ENCODE results near the gene MICALL2. TPM values are rescaled to one million over a fixed set of nuclear protein-coding genes. Genes with fewer than 3 reads are reported as not detected.

MICALL2 gene
- total and polyA plus RNA-seq, 2 donors from 2014 or later: 16.6 to 53.4 TPM

DNA sequence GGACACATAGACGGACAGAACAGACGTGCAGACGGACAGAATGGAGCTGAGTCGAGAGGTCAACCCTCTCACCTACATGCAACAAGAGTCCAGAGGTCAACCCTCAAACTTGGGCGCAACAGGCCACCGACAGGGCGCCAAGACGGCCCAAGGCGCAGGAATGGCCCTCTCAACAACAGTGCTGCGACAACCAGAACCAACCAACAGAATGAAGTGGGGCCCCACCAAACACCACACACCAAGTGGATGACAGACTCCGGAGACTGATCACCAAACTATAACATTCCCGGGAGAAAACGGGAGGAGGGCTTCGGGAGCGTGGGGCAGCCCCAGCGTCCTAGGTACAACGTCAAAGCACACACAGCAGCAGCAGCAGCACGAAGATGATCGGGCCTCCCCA lies 31.6 kb upstream of the MICALL2 start:
- DNase-seq (no peak), FAIRE-seq (no peak)
- Histone ChIP-seq H3K9ac (ENCODE audit: low read length in 3 of 3) (no peak overlapping the region), H3K4me1 (ENCODE audit: control insufficient read depth in 2 of 3, insufficient read depth in 2 of 3, low read depth in 1 of 3, low read length in 3 of 3) (no peaks in the 10 kb centered on the region), H3K4me3 (ENCODE audit: low read length in 3 of 3) (no peak overlapping the region), H3K27me3 (ENCODE audit: control insufficient read depth, insufficient read depth, low read length) (no peaks in the 10 kb centered on the region), H3K36me3 (ENCODE audit: control insufficient read depth in 2 of 3, insufficient read depth in 3 of 3, low read length in 3 of 3) (peaks cover 0 to 16% (median 12%) of the 10 kb centered on the region in 3 donors), H3K9me3 (ENCODE audit: control insufficient read depth in 2 of 3, insufficient read depth in 1 of 3, low read length in 3 of 3) (no peaks in the 10 kb centered on the region), H3K27ac (ENCODE audit: low read depth in 2 of 2, low read length in 2 of 2) (no peak overlapping the region)
- TF ChIP-seq, protein P1, sequence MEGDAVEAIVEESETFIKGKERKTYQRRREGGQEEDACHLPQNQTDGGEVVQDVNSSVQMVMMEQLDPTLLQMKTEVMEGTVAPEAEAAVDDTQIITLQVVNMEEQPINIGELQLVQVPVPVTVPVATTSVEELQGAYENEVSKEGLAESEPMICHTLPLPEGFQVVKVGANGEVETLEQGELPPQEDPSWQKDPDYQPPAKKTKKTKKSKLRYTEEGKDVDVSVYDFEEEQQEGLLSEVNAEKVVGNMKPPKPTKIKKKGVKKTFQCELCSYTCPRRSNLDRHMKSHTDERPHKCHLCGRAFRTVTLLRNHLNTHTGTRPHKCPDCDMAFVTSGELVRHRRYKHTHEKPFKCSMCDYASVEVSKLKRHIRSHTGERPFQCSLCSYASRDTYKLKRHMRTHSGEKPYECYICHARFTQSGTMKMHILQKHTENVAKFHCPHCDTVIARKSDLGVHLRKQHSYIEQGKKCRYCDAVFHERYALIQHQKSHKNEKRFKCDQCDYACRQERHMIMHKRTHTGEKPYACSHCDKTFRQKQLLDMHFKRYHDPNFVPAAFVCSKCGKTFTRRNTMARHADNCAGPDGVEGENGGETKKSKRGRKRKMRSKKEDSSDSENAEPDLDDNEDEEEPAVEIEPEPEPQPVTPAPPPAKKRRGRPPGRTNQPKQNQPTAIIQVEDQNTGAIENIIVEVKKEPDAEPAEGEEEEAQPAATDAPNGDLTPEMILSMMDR (IDR thresholded peaks at IDR 0.05; ENCODE audit: borderline replicate concordance, extremely low read depth, insufficient read depth): no peak
- intact Hi-C loops (cut with DNase I): no loop called here

DNA sequence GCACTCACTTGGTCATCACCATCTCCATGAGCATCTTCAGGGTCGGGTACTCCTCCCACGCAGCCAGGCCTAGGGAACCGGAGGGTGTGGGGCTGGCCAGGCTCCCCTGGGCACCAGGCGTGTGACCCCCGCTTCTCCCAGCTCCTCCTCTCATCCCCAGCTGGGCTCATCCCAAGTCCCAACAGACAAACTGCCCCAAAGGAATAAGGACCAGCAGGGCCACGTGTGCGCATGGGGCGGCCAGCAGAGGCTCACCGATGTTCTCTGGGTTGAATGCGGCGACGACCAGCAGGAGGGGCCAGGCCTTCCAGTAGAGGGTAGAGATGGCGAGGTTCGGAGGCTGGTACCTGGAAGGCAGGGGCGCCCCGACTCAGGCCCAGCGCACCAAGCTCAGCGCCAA lies 30.1 kb upstream of the MICALL2 start:
- H3K4me1 ChIP-seq (ENCODE audit: control insufficient read depth in 2 of 3, insufficient read depth in 2 of 3, low read depth in 1 of 3, low read length in 3 of 3): no peaks in the 10 kb centered on the region
- FAIRE-seq: no peak
- intact Hi-C loops (cut with DNase I): no loop called here
- H3K4me3 ChIP-seq (ENCODE audit: low read length in 3 of 3): no peak overlapping the region
- no peak overlapping the region for H3K9ac ChIP-seq (ENCODE audit: low read length in 3 of 3)
- H3K27me3 ChIP-seq (ENCODE audit: control insufficient read depth, insufficient read depth, low read length): no peaks in the 10 kb centered on the region
- no peak overlapping the region for H3K27ac ChIP-seq (ENCODE audit: low read depth in 2 of 2, low read length in 2 of 2)
- H3K36me3 ChIP-seq (ENCODE audit: control insufficient read depth in 2 of 3, insufficient read depth in 3 of 3, low read length in 3 of 3): peaks cover 0 to 24% (median 12%) of the 10 kb centered on the region in 3 donors
- no peaks in the 10 kb centered on the region for H3K9me3 ChIP-seq (ENCODE audit: control insufficient read depth in 2 of 3, insufficient read depth in 1 of 3, low read length in 3 of 3)
- no peak for DNase-seq
- TF ChIP-seq, protein P1 (IDR thresholded peaks at IDR 0.05; ENCODE audit: borderline replicate concordance, extremely low read depth, insufficient read depth): no peak

DNA sequence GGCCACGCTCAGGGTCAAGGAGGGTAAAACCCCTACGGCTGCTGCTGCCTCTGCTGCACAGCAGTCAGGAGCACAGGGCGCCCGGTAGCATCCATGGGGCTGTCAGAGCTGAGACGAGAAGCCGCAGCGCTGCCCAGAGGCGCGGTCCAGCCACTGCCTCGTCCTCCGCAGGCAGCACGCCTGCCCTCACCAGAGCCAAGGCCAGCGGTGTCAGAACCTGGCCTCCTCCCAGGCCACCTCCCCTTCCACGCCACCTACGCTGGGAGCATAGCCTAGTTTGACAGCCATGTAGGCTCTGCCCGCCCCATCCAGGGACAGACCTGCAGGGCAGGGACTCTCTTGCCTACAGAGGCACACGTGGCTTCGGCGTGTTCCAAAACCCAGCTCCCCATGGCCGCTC lies 28.7 kb upstream of the MICALL2 start:
- intact Hi-C loops (cut with DNase I): no loop called here
- Histone ChIP-seq H3K4me3 (ENCODE audit: low read length in 3 of 3) (no peak overlapping the region), H3K27ac (ENCODE audit: low read depth in 2 of 2, low read length in 2 of 2) (no peak overlapping the region), H3K27me3 (ENCODE audit: control insufficient read depth, insufficient read depth, low read length) (no peaks in the 10 kb centered on the region), H3K36me3 (ENCODE audit: control insufficient read depth in 2 of 3, insufficient read depth in 3 of 3, low read length in 3 of 3) (peaks cover 0 to 32% (median 12%) of the 10 kb centered on the region in 3 donors), H3K9me3 (ENCODE audit: control insufficient read depth in 2 of 3, insufficient read depth in 1 of 3, low read length in 3 of 3) (no peaks in the 10 kb centered on the region), H3K4me1 (ENCODE audit: control insufficient read depth in 2 of 3, insufficient read depth in 2 of 3, low read depth in 1 of 3, low read length in 3 of 3) (no peaks in the 10 kb centered on the region), H3K9ac (ENCODE audit: low read length in 3 of 3) (no peak overlapping the region)
- TF ChIP-seq, protein P1 (IDR thresholded peaks at IDR 0.05; ENCODE audit: borderline replicate concordance, extremely low read depth, insufficient read depth): no peak
- DNase-seq: no peak
- FAIRE-seq: no peak

DNA sequence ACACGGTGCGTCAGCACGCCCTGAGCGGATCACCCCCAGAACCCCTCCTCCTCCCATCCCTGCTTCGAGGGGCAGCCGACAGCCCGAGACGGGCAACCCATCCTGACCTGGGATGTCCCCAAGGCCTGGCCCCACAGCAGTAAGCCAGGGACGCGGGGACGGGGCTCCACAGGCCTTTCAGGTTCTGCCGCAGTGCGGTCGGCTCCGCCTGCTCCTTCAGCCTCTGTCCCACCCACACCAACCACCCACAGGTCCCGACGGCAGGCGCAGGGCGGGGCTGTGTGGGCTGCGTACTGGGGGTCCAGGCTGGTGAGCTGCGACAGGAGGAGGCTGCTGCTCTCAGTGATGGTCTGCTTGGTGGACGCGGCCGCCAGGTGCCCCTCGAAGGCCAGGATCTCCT lies 28.2 kb upstream of the MICALL2 start:
- Histone ChIP-seq H3K9me3 (ENCODE audit: control insufficient read depth in 2 of 3, insufficient read depth in 1 of 3, low read length in 3 of 3) (no peaks in the 10 kb centered on the region), H3K27ac (ENCODE audit: low read depth in 2 of 2, low read length in 2 of 2) (no peak overlapping the region), H3K4me3 (ENCODE audit: low read length in 3 of 3) (no peak overlapping the region), H3K9ac (ENCODE audit: low read length in 3 of 3) (no peak overlapping the region), H3K4me1 (ENCODE audit: control insufficient read depth in 2 of 3, insufficient read depth in 2 of 3, low read depth in 1 of 3, low read length in 3 of 3) (no peaks in the 10 kb centered on the region), H3K36me3 (ENCODE audit: control insufficient read depth in 2 of 3, insufficient read depth in 3 of 3, low read length in 3 of 3) (peaks cover 0 to 32% (median 12%) of the 10 kb centered on the region in 3 donors), H3K27me3 (ENCODE audit: control insufficient read depth, insufficient read depth, low read length) (no peaks in the 10 kb centered on the region)
- no peak for FAIRE-seq
- TF ChIP-seq, protein P1 (IDR thresholded peaks at IDR 0.05; ENCODE audit: borderline replicate concordance, extremely low read depth, insufficient read depth): no peak
- intact Hi-C loops (cut with DNase I): no loop called here
- no peak for DNase-seq
